ENCODE results near the gene NEIL1. TPM values are rescaled to one million over a fixed set of nuclear protein-coding genes. Genes with fewer than 3 reads are reported as not detected.
A peak's percentile ranks its signal among the peaks of the same experiment; 100 is the strongest.

The NEIL1 gene
- total RNA-seq, 1 experiment from 2014 or later: 24.8 TPM

- TF ChIP-seq MLX (CRISPR knock-in tag; IDR thresholded peaks at IDR 0.05): no peak
Measured at GRCh38 chr15:75354454-75354853, 7.6 kb downstream of the NEIL1 start (continued).

DNA sequence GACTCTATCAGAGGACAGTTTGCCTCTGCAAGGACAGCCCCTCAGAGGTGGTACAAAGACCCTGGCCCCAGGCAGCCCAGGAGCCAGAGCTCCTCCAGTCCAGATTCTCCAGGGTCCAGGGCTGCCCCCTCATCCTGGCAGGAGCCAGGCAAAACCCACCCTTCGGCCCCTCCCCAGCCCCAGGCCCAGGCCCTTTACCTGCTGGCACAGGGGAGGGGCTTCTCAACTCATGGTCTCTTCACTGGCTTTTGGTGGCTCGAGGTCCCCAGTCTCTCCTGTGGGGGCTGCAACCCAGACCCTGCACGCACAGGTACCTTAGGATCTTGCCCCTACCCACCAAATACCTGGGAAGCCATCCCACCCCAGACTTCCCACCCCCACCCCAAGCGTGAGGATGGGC, 8.5 kb downstream of the NEIL1 start:
- H3K36me3 Mint-ChIP-seq: peaks cover 6% of the 10 kb centered on the region
- no peak for ATAC-seq
- TF ChIP-seq ZNF121 (CRISPR knock-in tag; IDR thresholded peaks at IDR 0.05): no peak
- no peak for TF ChIP-seq PRRX2 (CRISPR knock-in tag; IDR thresholded peaks at IDR 0.05)
- no peak for TF ChIP-seq TEAD1 (CRISPR knock-in tag; IDR thresholded peaks at IDR 0.05)
- TF ChIP-seq, protein P1, sequence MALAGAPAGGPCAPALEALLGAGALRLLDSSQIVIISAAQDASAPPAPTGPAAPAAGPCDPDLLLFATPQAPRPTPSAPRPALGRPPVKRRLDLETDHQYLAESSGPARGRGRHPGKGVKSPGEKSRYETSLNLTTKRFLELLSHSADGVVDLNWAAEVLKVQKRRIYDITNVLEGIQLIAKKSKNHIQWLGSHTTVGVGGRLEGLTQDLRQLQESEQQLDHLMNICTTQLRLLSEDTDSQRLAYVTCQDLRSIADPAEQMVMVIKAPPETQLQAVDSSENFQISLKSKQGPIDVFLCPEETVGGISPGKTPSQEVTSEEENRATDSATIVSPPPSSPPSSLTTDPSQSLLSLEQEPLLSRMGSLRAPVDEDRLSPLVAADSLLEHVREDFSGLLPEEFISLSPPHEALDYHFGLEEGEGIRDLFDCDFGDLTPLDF (CRISPR knock-in tag; IDR thresholded peaks at IDR 0.05): no peak
- no peak for TF ChIP-seq GRHL2 (CRISPR knock-in tag; IDR thresholded peaks at IDR 0.05; ENCODE audit: insufficient replicate concordance, severe bottlenecking)
- TF ChIP-seq ZNF219 (CRISPR knock-in tag; IDR thresholded peaks at IDR 0.05; ENCODE audit: borderline replicate concordance): no peak
- TF ChIP-seq ZNF425 (CRISPR knock-in tag; conservative IDR thresholded peaks at IDR 0.05): no peak
- TF ChIP-seq ZNF232 (CRISPR knock-in tag; IDR thresholded peaks at IDR 0.05): no peak
- TF ChIP-seq FOXJ3 (CRISPR knock-in tag; IDR thresholded peaks at IDR 0.05; ENCODE audit: borderline replicate concordance): no peak
- TF ChIP-seq ATF6 (CRISPR knock-in tag; IDR thresholded peaks at IDR 0.05): no peak
- H3K9me3 Mint-ChIP-seq: no peaks in the 10 kb centered on the region
- no peak for DNase-seq (ENCODE audit: low spot score)
- H3K4me3 Mint-ChIP-seq: no peak overlapping the region
- POLR2A ChIA-PET: no interaction called here
- H3K4me1 Mint-ChIP-seq: no peaks in the 10 kb centered on the region
- H3K27me3 Mint-ChIP-seq (ENCODE audit: low read depth): no peaks in the 10 kb centered on the region
- CTCF ChIA-PET: interaction anchor here (0.8 to 4.3 kb wide), 2 partner anchors 12 to 142 kb away, joined by 5 to 22 read pairs; partner anchors contain the start of gene MAN2C1
- no peak overlapping the region for H3K27ac Mint-ChIP-seq

DNA sequence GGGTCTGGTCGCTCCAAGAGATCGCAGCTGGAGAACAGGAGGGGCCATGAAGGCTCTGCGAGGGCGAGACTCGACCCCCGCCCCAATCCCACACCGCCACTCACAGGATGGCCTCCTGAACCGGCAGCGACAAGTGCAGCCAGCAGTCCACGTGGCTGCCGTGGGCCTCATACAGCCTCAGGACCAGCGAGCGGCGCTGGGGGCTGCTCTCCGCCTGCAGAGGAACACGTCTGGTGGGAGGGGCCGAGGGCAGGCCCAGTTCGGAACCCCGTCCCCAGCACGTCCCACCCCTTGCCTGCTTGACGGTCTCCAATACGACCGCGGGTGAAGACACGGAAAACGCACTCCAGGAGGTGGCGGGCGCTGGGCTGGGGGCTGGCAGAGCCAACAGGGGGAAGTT, 9.2 kb downstream of the NEIL1 start:
- ATAC-seq (peak; percentile 13; the same call in 1 of the 2 replicates), DNase-seq (ENCODE audit: low spot score) (no peak)
- Mint-ChIP-seq H3K27me3 (ENCODE audit: low read depth) (no peaks in the 10 kb centered on the region), H3K27ac (no peak overlapping the region), H3K36me3 (peaks cover 6% of the 10 kb centered on the region), H3K4me1 (no peaks in the 10 kb centered on the region), H3K4me3 (no peak overlapping the region), H3K9me3 (no peaks in the 10 kb centered on the region)
- ChIA-PET POLR2A (interaction anchor here (1.2 kb wide), 1 partner anchor 292 kb away, joined by 3 read pairs; the partner anchor contains the start of gene SNX33), CTCF (interaction anchor here (0.6 to 4.3 kb wide), 3 partner anchors 12 to 312 kb away, joined by 3 to 22 read pairs (median 5); partner anchors contain the start of gene MAN2C1)
- TF ChIP-seq, protein P1 (CRISPR knock-in tag; IDR thresholded peaks at IDR 0.05): no peak
- TF ChIP-seq SOX15 (CRISPR knock-in tag; IDR thresholded peaks at IDR 0.05) (no peak), ZNF396 (CRISPR knock-in tag; IDR thresholded peaks at IDR 0.05; ENCODE audit: borderline replicate concordance) (no peak), AFF4 (CRISPR knock-in tag; IDR thresholded peaks at IDR 0.05; ENCODE audit: borderline replicate concordance) (no peak)
- TF ChIP-seq, protein P2, sequence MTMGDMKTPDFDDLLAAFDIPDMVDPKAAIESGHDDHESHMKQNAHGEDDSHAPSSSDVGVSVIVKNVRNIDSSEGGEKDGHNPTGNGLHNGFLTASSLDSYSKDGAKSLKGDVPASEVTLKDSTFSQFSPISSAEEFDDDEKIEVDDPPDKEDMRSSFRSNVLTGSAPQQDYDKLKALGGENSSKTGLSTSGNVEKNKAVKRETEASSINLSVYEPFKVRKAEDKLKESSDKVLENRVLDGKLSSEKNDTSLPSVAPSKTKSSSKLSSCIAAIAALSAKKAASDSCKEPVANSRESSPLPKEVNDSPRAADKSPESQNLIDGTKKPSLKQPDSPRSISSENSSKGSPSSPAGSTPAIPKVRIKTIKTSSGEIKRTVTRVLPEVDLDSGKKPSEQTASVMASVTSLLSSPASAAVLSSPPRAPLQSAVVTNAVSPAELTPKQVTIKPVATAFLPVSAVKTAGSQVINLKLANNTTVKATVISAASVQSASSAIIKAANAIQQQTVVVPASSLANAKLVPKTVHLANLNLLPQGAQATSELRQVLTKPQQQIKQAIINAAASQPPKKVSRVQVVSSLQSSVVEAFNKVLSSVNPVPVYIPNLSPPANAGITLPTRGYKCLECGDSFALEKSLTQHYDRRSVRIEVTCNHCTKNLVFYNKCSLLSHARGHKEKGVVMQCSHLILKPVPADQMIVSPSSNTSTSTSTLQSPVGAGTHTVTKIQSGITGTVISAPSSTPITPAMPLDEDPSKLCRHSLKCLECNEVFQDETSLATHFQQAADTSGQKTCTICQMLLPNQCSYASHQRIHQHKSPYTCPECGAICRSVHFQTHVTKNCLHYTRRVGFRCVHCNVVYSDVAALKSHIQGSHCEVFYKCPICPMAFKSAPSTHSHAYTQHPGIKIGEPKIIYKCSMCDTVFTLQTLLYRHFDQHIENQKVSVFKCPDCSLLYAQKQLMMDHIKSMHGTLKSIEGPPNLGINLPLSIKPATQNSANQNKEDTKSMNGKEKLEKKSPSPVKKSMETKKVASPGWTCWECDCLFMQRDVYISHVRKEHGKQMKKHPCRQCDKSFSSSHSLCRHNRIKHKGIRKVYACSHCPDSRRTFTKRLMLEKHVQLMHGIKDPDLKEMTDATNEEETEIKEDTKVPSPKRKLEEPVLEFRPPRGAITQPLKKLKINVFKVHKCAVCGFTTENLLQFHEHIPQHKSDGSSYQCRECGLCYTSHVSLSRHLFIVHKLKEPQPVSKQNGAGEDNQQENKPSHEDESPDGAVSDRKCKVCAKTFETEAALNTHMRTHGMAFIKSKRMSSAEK (CRISPR knock-in tag; IDR thresholded peaks at IDR 0.05; ENCODE audit: borderline replicate concordance): no peak
- TF ChIP-seq, protein P3, sequence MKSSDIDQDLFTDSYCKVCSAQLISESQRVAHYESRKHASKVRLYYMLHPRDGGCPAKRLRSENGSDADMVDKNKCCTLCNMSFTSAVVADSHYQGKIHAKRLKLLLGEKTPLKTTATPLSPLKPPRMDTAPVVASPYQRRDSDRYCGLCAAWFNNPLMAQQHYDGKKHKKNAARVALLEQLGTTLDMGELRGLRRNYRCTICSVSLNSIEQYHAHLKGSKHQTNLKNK (CRISPR knock-in tag; IDR thresholded peaks at IDR 0.05): no peak
